Ishikawa (cell line): ENCODE data around the gene GPRC5D.

Experiments
- CEBPB ChIP-seq: IDR thresholded peaks from 2 replicates; pipeline ENCODE4 v1.6.1; 2012
- CREB1 ChIP-seq: IDR thresholded peaks from 2 replicates; pipeline ENCODE4 v1.6.1; 2012; ENCODE audit warnings: low read depth
- EGR1 ChIP-seq: IDR thresholded peaks from 2 replicates; pipeline ENCODE4 v1.6.1; 2012
- EP300 ChIP-seq: IDR thresholded peaks from 2 replicates; pipeline ENCODE4 v1.6.1; 2012; ENCODE audit warnings: borderline replicate concordance
- FOXM1 ChIP-seq: IDR thresholded peaks from 2 replicates; pipeline ENCODE4 v1.6.1; 2012; ENCODE audit warnings: low read depth, borderline replicate concordance
- MAX ChIP-seq: IDR thresholded peaks from 2 replicates; pipeline ENCODE4 v1.6.1; 2012
- NFIC ChIP-seq: IDR thresholded peaks from 2 replicates; pipeline ENCODE4 v1.6.1; 2012
- RAD21 ChIP-seq: IDR thresholded peaks from 2 replicates; pipeline ENCODE4 v1.6.1; 2012; ENCODE audit warnings: low read depth
- TAF1 ChIP-seq: IDR thresholded peaks from 2 replicates; pipeline ENCODE4 v1.6.1; 2012; ENCODE audit warnings: low read depth, mild to moderate bottlenecking
- TCF12 ChIP-seq: IDR thresholded peaks from 2 replicates; pipeline ENCODE4 v1.6.1; 2012; ENCODE audit warnings: low read depth
- TEAD4 ChIP-seq: IDR thresholded peaks from 2 replicates; pipeline ENCODE4 v1.6.1; 2012
- YY1 ChIP-seq: IDR thresholded peaks from 2 replicates; pipeline ENCODE4 v1.6.1; 2012; ENCODE audit warnings: low read depth
- ZBTB7A ChIP-seq: IDR thresholded peaks from 2 replicates; pipeline ENCODE4 v1.6.1; 2012; ENCODE audit warnings: low read depth
- TF ChIP-seq, protein P1 (sequence below): IDR thresholded peaks from 2 replicates; pipeline ENCODE4 v1.6.1; 2012
- TF ChIP-seq, protein P2 (sequence below): IDR thresholded peaks from 2 replicates; pipeline ENCODE4 v1.6.1; 2012; ENCODE audit warnings: low read depth, mild to moderate bottlenecking

Gene GPRC5D

GRCh38 chr12:12998248-12998647 lies 46.3 kb upstream of the GPRC5D start:
- TF ChIP-seq TAF1 = no peak
- no peak for TF ChIP-seq ZBTB7A
- no peak for TF ChIP-seq EGR1
- no peak for TF ChIP-seq CREB1
- TF ChIP-seq, protein P1, sequence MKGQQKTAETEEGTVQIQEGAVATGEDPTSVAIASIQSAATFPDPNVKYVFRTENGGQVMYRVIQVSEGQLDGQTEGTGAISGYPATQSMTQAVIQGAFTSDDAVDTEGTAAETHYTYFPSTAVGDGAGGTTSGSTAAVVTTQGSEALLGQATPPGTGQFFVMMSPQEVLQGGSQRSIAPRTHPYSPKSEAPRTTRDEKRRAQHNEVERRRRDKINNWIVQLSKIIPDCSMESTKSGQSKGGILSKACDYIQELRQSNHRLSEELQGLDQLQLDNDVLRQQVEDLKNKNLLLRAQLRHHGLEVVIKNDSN = no peak
- TF ChIP-seq RAD21 = no peak
- no peak for TF ChIP-seq TCF12

GRCh38 chr12:12997734-12998133 lies 45.8 kb upstream of the GPRC5D start:
- no peak for TF ChIP-seq NFIC

DNA sequence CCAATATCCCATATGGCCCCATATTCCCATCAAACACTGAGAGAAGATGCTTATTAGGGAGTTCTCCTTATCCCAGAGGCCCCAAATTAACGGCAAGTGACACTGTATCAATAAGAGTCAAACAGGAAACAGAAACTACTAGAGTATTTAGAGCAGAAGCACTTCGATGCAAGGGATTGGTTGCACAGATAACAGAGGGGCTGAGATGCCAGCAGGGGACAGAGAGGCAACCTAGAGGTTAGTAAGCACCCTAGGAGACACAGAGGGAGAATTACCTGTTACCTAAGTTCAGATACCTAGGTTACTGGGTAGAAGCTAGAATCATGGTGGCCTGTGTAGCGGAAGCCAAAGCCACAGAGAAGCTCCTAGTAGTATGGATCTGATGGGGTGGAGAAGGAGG lies 45.2 kb upstream of the GPRC5D start:
- TF ChIP-seq CEBPB = no peak

GRCh38 chr12:12996209-12996608 lies 44.2 kb upstream of the GPRC5D start:
- TF ChIP-seq CREB1 = no peak
- TF ChIP-seq, protein P1 = no peak
- no peak for TF ChIP-seq TAF1

DNA sequence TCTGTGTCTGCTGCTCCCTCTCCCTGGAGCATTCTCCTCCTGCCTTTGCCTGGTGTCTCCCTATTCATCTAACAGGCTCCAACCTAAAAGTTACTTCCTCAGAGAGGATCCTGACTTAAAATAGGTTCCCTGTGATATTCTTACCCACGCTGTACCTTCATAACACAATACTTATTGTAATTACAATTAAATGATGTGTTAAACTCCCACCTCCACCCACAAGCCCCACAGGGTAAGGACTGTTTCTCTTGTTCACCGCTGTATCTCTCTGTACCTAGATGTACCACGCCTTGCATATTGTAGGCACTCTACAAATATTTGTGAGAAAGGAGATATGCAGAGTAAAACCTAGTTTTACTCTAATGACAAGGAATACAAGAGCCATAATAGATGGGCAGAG lies 43.1 kb upstream of the GPRC5D start:
- TF ChIP-seq TAF1 = no peak
- no peak for TF ChIP-seq CREB1
- no peak for TF ChIP-seq FOXM1
- no peak for TF ChIP-seq CEBPB
- TF ChIP-seq, protein P2, sequence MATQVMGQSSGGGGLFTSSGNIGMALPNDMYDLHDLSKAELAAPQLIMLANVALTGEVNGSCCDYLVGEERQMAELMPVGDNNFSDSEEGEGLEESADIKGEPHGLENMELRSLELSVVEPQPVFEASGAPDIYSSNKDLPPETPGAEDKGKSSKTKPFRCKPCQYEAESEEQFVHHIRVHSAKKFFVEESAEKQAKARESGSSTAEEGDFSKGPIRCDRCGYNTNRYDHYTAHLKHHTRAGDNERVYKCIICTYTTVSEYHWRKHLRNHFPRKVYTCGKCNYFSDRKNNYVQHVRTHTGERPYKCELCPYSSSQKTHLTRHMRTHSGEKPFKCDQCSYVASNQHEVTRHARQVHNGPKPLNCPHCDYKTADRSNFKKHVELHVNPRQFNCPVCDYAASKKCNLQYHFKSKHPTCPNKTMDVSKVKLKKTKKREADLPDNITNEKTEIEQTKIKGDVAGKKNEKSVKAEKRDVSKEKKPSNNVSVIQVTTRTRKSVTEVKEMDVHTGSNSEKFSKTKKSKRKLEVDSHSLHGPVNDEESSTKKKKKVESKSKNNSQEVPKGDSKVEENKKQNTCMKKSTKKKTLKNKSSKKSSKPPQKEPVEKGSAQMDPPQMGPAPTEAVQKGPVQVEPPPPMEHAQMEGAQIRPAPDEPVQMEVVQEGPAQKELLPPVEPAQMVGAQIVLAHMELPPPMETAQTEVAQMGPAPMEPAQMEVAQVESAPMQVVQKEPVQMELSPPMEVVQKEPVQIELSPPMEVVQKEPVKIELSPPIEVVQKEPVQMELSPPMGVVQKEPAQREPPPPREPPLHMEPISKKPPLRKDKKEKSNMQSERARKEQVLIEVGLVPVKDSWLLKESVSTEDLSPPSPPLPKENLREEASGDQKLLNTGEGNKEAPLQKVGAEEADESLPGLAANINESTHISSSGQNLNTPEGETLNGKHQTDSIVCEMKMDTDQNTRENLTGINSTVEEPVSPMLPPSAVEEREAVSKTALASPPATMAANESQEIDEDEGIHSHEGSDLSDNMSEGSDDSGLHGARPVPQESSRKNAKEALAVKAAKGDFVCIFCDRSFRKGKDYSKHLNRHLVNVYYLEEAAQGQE = no peak
- TF ChIP-seq YY1 = no peak
- TF ChIP-seq, protein P1 = no peak
- TF ChIP-seq ZBTB7A = no peak
- TF ChIP-seq EP300 = no peak
- no peak for TF ChIP-seq NFIC

GRCh38 chr12:12993367-12993766 lies 41.4 kb upstream of the GPRC5D start:
- TF ChIP-seq CREB1 (no peak), YY1 (no peak), TCF12 (no peak), CEBPB (no peak), FOXM1 (no peak), MAX (no peak)

- TF ChIP-seq YY1 = no peak
- no peak for TF ChIP-seq EGR1
- TF ChIP-seq ZBTB7A = no peak
- no peak for TF ChIP-seq TEAD4
- no peak for TF ChIP-seq TAF1
- no peak for TF ChIP-seq CEBPB
- no peak for TF ChIP-seq NFIC
- no peak for TF ChIP-seq TCF12
- no peak for TF ChIP-seq EP300
- TF ChIP-seq, protein P1 = no peak
- TF ChIP-seq RAD21 = no peak
- no peak for TF ChIP-seq MAX
- TF ChIP-seq, protein P2 = no peak
- no peak for TF ChIP-seq CREB1
- no peak for TF ChIP-seq FOXM1
Observed at GRCh38 chr12:12992418-12993130, 40.6 kb upstream of the GPRC5D start.
